Left ventricle myocardium inferior (tissue), 1 donor: ENCODE results near the gene RASA3. TPM values are rescaled to one million over a fixed set of nuclear protein-coding genes. Genes with fewer than 3 reads are reported as not detected.

ENCODE experiments used
- DNase-seq: peaks from one replicate; pipeline ENCODE4 v3.0.0-alpha.2; 2020
- H3K27ac ChIP-seq: fragments of 200-600 bp; replicated peaks from 2 replicates; pipeline ENCODE4 v1.8.0; 2021
- H3K27me3 ChIP-seq: fragments of 200-600 bp; 2 replicates; pipeline ENCODE4 v1.8.0; 2021; ENCODE audit warnings: low read depth
- H3K36me3 ChIP-seq: fragments of 200-600 bp; 2 replicates; pipeline ENCODE4 v1.8.0; 2021
- H3K4me1 ChIP-seq: fragments of 200-600 bp; 2 replicates; pipeline ENCODE4 v1.8.0; 2021
- H3K4me3 ChIP-seq: fragments of 200-600 bp; 2 replicates; pipeline ENCODE4 v1.8.0; 2021; ENCODE audit warnings: mild to moderate bottlenecking, moderate library complexity
- H3K9me3 ChIP-seq: fragments of 200-600 bp; replicated peaks from 2 replicates; pipeline ENCODE4 v1.8.0; 2021
- CTCF ChIP-seq: fragments of 200-600 bp; IDR thresholded peaks from 2 replicates; pipeline ENCODE4 v1.8.0; 2021; ENCODE audit warnings: antibody characterized with exemption, mild to moderate bottlenecking, borderline replicate concordance
- intact Hi-C: fragments of 100-400 bp; cut with micrococcal nuclease; formaldehyde crosslinking; loops from one replicate; pipeline ENCODE4 v1.11.0; 2022
- total RNA-seq: library from RNA; stranded (reverse); fragmentation: NEBNext Ultra II Directional; extraction: Animal tissue kit (Norgen Biotek cat#: 25700); gene quantifications from one replicate; pipeline ENCODE4 v1.2.1, GENCODE V29; 2021
- donor health status: DM: no; HTN: yes; CAD: no; lungs with severe emphysema.

Gene RASA3
- total RNA-seq, 1 donor from 2014 or later = 9.5 TPM

- Histone ChIP-seq H3K9me3 (no peaks in the 10 kb centered on the region), H3K27me3 (no peaks in the 10 kb centered on the region), H3K36me3 (no peaks in the 10 kb centered on the region), H3K27ac (no peak overlapping the region), H3K4me1 (peaks cover 46% of the 10 kb centered on the region), H3K4me3 (no peak overlapping the region)
- TF ChIP-seq CTCF = no peak
- intact Hi-C loops = no loop called here
- DNase-seq = no peak
These were observed 29.7 kb downstream of the RASA3 start for GRCh38 chr13:114102521-114103288.

GRCh38 chr13:114102131-114102520, 30.3 kb downstream of the RASA3 start:
- H3K4me1 ChIP-seq = peaks cover 40% of the 10 kb centered on the region
- no peak for DNase-seq
- no peaks in the 10 kb centered on the region for H3K9me3 ChIP-seq
- intact Hi-C loops = no loop called here
- TF ChIP-seq CTCF = no peak
- H3K27me3 ChIP-seq = no peaks in the 10 kb centered on the region
- no peaks in the 10 kb centered on the region for H3K36me3 ChIP-seq
- H3K4me3 ChIP-seq = no peak overlapping the region
- H3K27ac ChIP-seq = no peak overlapping the region

GRCh38 chr13:114101358-114102130, 30.9 kb downstream of the RASA3 start:
- H3K4me1 ChIP-seq = peaks cover 38% of the 10 kb centered on the region
- intact Hi-C loops = no loop called here

GRCh38 chr13:114100446-114101357, 31.7 kb downstream of the RASA3 start:
- Histone ChIP-seq H3K4me3 (no peak overlapping the region), H3K27ac (peak overlapping the region; percentile 73), H3K27me3 (no peaks in the 10 kb centered on the region), H3K4me1 (peaks cover 38% of the 10 kb centered on the region), H3K9me3 (no peaks in the 10 kb centered on the region), H3K36me3 (no peaks in the 10 kb centered on the region)
- no peak for TF ChIP-seq CTCF
- intact Hi-C loops = no loop called here
- no peak for DNase-seq

More at GRCh38 chr13:114101358-114102130, 30.9 kb downstream of the RASA3 start:
- Histone ChIP-seq H3K9me3 (no peaks in the 10 kb centered on the region), H3K27ac (peak overlapping the region; percentile 73), H3K27me3 (no peaks in the 10 kb centered on the region), H3K36me3 (no peaks in the 10 kb centered on the region), H3K4me3 (no peak overlapping the region)
- no peak for TF ChIP-seq CTCF
- no peak for DNase-seq

- Histone ChIP-seq H3K4me1 (peaks cover 34% of the 10 kb centered on the region), H3K27ac (peak overlapping the region; percentile 73), H3K27me3 (no peaks in the 10 kb centered on the region), H3K9me3 (no peaks in the 10 kb centered on the region), H3K36me3 (no peaks in the 10 kb centered on the region), H3K4me3 (no peak overlapping the region)
- intact Hi-C loops = no loop called here
- TF ChIP-seq CTCF = no peak
- DNase-seq = no peak
These were observed 32.4 kb downstream of the RASA3 start for GRCh38 chr13:114099918-114100445.
